ENCODE measurements around the gene OSBPL8.

DNA sequence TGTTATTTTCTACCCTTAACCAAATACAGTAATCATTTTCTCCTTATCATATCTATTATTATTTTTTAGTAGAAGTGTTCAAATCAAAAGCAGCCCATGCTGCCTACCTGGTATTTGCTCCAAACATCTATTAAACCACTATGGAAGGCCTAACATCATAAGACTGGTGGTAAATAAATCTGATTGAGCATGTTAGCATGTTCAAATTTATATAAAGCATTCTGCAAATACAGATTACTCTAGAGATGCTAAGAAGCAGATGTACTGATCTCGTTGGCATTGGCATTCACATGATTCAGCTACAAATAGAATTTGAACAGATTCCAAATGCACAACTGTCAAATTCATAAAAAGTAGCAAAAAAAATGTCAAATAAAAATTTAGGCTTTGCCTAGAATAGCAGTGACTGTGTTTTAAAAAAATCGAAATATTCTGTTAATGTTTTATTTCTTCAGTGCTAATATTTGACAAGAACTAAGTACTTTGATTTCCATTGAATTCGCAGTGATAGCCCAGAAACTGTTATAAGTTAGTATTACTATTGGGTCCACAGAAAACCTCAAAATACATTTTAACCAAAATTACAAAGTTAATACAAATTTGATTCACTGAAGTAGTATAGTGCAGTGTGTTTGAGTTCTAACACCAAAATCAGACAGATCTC, 9.4 kb upstream of the OSBPL8 start:
- TF ChIP-seq ATF1 (CRISPR knock-in tag; IDR thresholded peaks at IDR 0.05), result no peak
- TF ChIP-seq, protein P1, sequence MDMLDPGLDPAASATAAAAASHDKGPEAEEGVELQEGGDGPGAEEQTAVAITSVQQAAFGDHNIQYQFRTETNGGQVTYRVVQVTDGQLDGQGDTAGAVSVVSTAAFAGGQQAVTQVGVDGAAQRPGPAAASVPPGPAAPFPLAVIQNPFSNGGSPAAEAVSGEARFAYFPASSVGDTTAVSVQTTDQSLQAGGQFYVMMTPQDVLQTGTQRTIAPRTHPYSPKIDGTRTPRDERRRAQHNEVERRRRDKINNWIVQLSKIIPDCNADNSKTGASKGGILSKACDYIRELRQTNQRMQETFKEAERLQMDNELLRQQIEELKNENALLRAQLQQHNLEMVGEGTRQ (CRISPR knock-in tag; IDR thresholded peaks at IDR 0.05), result no peak
- no peak for TF ChIP-seq CTCF (IDR thresholded peaks at IDR 0.05)
- no peak for TF ChIP-seq ZNF263 (CRISPR knock-in tag; IDR thresholded peaks at IDR 0.05; ENCODE audit: low read depth)
- no peak for TF ChIP-seq CREB1 (CRISPR knock-in tag; IDR thresholded peaks at IDR 0.05)

Data from WTC11 (cell line).